Naive thymus-derived CD4-positive, alpha-beta T cell (primary cell): Measurements from ENCODE around the gene DTNB. TPM values are rescaled to one million over a fixed set of nuclear protein-coding genes. Genes with fewer than 3 reads are reported as not detected.

Experiments
- ATAC-seq: fragments of 150-1000 bp; cut with Tn5 transposase; 2 replicates; pipeline ENCODE4 v1.10.0; 2021; ENCODE audit warnings: mild to moderate bottlenecking, moderate library complexity
- CTCF ChIA-PET: fragments of 350-600 bp; sonication (Branson Sonifier 250); formaldehyde crosslinking; loops from one replicate; lab custom pipeline; 2021; ENCODE audit warnings: antibody characterized with exemption; lab: Charles Lee
- POLR2A ChIA-PET: fragments of 350-600 bp; sonication (Branson Sonifier 250); formaldehyde crosslinking; loops from one replicate; lab custom pipeline; 2021; ENCODE audit warnings: antibody characterized with exemption, inconsistent platforms; lab: Charles Lee
- DNase-seq, 9 donors: peaks; one replicate each; pipeline versions ENCODE4 v3.0.0 to v3.0.0-alpha.2; 2020 to 2022; ENCODE audit warnings: mixed read lengths in 1 of 9
- H3K27ac ChIP-seq: one replicate; pipeline ENCODE4 v1.7.0; 2013; ENCODE audit warnings: mild to moderate bottlenecking, low read depth, low read length, moderate library complexity
- H3K27me3 ChIP-seq, 2 donors: one replicate each; pipeline ENCODE4 v1.7.0; 2013; ENCODE audit warnings: low read length in 2 of 2, mild to moderate bottlenecking in 2 of 2, moderate library complexity in 2 of 2; ENCODE audit not compliant: control insufficient read depth in 2 of 2, insufficient read depth in 2 of 2
- H3K36me3 ChIP-seq, 3 experiments: 1 replicate in 2 of 3; 2 replicates in 1 of 3; pipeline ENCODE4 v1.7.0; 2013; ENCODE audit warnings: low read length in 3 of 3, mild to moderate bottlenecking in 3 of 3, moderate library complexity in 1 of 3; ENCODE audit not compliant: insufficient read depth in 3 of 3, control insufficient read depth in 2 of 3
- H3K4me1 ChIP-seq, 2 donors: one replicate each; pipeline ENCODE4 v1.7.0; 2013; ENCODE audit warnings: low read length in 2 of 2, mild to moderate bottlenecking in 2 of 2, moderate library complexity in 1 of 2; ENCODE audit not compliant: control insufficient read depth in 2 of 2, insufficient read depth in 2 of 2
- H3K4me3 ChIP-seq: 2 replicates; pipeline ENCODE4 v1.7.0; 2013; ENCODE audit warnings: mild to moderate bottlenecking, low read length
- H3K9me3 ChIP-seq, 3 experiments: 1 replicate in 2 of 3; 2 replicates in 1 of 3; pipeline ENCODE4 v1.7.0; 2013; ENCODE audit warnings: low read length in 3 of 3; ENCODE audit not compliant: control insufficient read depth in 2 of 3
- H3K27ac Mint-ChIP-seq, 9 donors: one replicate each; pipeline ENCODE4 v1.8.0; 2020 to 2022; ENCODE audit warnings: mixed read lengths in 9 of 9, mild to moderate bottlenecking in 8 of 9, moderate library complexity in 5 of 9, inconsistent platforms in 2 of 9
- H3K27me3 Mint-ChIP-seq, 5 donors: one replicate each; pipeline ENCODE4 v1.8.0; 2021 to 2022; ENCODE audit warnings: mixed read lengths in 5 of 5, mild to moderate bottlenecking in 1 of 5
- H3K36me3 Mint-ChIP-seq, 5 donors: one replicate each; pipeline ENCODE4 v1.8.0; 2020 to 2022; ENCODE audit warnings: mixed read lengths in 5 of 5, mild to moderate bottlenecking in 3 of 5, inconsistent platforms in 1 of 5
- H3K4me1 Mint-ChIP-seq, 7 donors: one replicate each; pipeline ENCODE4 v1.8.0; 2020 to 2022; ENCODE audit warnings: mixed read lengths in 7 of 7, mild to moderate bottlenecking in 3 of 7, inconsistent platforms in 1 of 7
- H3K4me3 Mint-ChIP-seq, 10 donors: one replicate each; pipeline ENCODE4 v1.8.0; 2020 to 2022; ENCODE audit warnings: mild to moderate bottlenecking in 10 of 10, mixed read lengths in 10 of 10, moderate library complexity in 6 of 10, inconsistent platforms in 2 of 10
- H3K9me3 Mint-ChIP-seq, 11 donors: one replicate each; pipeline ENCODE4 v1.8.0; 2020 to 2022; ENCODE audit warnings: mixed read lengths in 11 of 11, mild to moderate bottlenecking in 4 of 11, inconsistent platforms in 1 of 11, moderate library complexity in 1 of 11
- intact Hi-C, 2 donors: fragments of 100-400 bp; cut with micrococcal nuclease; formaldehyde crosslinking; loops; one replicate each; pipeline ENCODE4 v1.15.1; 2023
- polyA plus RNA-seq, 2 donors: library from polyadenylated mRNA; unstranded; fragments of 300-500 nt; fragmentation: Illumina TruSeq; gene quantifications; one replicate each; pipeline ENCODE4 v1.2.3, GENCODE V29; 2021
- total RNA-seq, 6 experiments: library from RNA in 5 of 6; stranded (reverse) in 5 of 6; gene quantifications; 1 replicate in 5 of 6; 2 replicates in 1 of 6; pipeline ENCODE4 v1.2.3 and lab custom pipeline; 2021 to 2026

The DTNB gene
- total and polyA plus RNA-seq, 7 experiments from 2014 or later = 17.0 to 56.2 (median 33.1) TPM

GRCh38 chr2:25699216-25699615, 25.8 kb upstream of the DTNB start:
- Histone ChIP-seq H3K36me3 (no peaks in the 10 kb centered on the region), H3K9me3 (no peaks in the 10 kb centered on the region), H3K4me1 (no peaks in the 10 kb centered on the region), H3K4me3 (no peak overlapping the region), H3K27ac (no peak overlapping the region), H3K27me3 (no peaks in the 10 kb centered on the region)
- intact Hi-C loops = no loop called here
- peaks cover 0 to 2% (median 0%) of the 10 kb centered on the region in 5 donors for H3K27me3 Mint-ChIP-seq
- no peaks in the 10 kb centered on the region for H3K36me3 Mint-ChIP-seq
- ChIA-PET CTCF (interaction anchor here (1.4 to 5.2 kb wide), 2 partner anchors 10 to 93 kb away, joined by 5 to 80 read pairs; no protein-coding TSS in a partner anchor), POLR2A (no interaction called here)
- H3K27ac Mint-ChIP-seq = no peak overlapping the region
- H3K9me3 Mint-ChIP-seq = no peaks in the 10 kb centered on the region
- H3K4me1 Mint-ChIP-seq = peaks cover 0 to 4% (median 4%) of the 10 kb centered on the region in 7 donors
- no peak overlapping the region for H3K4me3 Mint-ChIP-seq
- DNase-seq (no peak), ATAC-seq (no peak)

- intact Hi-C loops = no loop called here
- Mint-ChIP-seq H3K4me1 (peaks cover 0 to 4% (median 4%) of the 10 kb centered on the region in 7 donors), H3K9me3 (no peaks in the 10 kb centered on the region), H3K4me3 (no peak overlapping the region), H3K36me3 (no peaks in the 10 kb centered on the region), H3K27me3 (peaks cover 0 to 2% (median 0%) of the 10 kb centered on the region in 5 donors), H3K27ac (no peak overlapping the region)
- H3K27me3 ChIP-seq = no peaks in the 10 kb centered on the region
- POLR2A ChIA-PET = no interaction called here
- no peaks in the 10 kb centered on the region for H3K9me3 ChIP-seq
- CTCF ChIA-PET = interaction anchor here (5.2 kb wide), 1 partner anchor 93 kb away, joined by 80 read pairs; no protein-coding TSS in a partner anchor
- no peak overlapping the region for H3K27ac ChIP-seq
- no peaks in the 10 kb centered on the region for H3K36me3 ChIP-seq
- no peaks in the 10 kb centered on the region for H3K4me1 ChIP-seq
- ATAC-seq = no peak
- DNase-seq = no peak
- H3K4me3 ChIP-seq = no peak overlapping the region
Measured at GRCh38 chr2:25698752-25699151, 25.4 kb upstream of the DTNB start.

- ATAC-seq = no peak
- intact Hi-C loops = no loop called here
- no peak overlapping the region for H3K4me3 Mint-ChIP-seq
Measured at GRCh38 chr2:25697559-25698341, 24.4 kb upstream of the DTNB start.

GRCh38 chr2:25692737-25693445, 19.5 kb upstream of the DTNB start:
- ATAC-seq (no peak), DNase-seq (no peak)
- intact Hi-C loops = no loop called here
- no peaks in the 10 kb centered on the region for H3K27me3 ChIP-seq
- H3K4me3 ChIP-seq = no peak overlapping the region
- H3K9me3 ChIP-seq = no peaks in the 10 kb centered on the region
- ChIA-PET CTCF (interaction anchor here (0.7 kb wide), 1 partner anchor 280 kb away, joined by 8 read pairs; no protein-coding TSS in a partner anchor), POLR2A (no interaction called here)
- no peaks in the 10 kb centered on the region for H3K36me3 ChIP-seq
- H3K4me1 Mint-ChIP-seq = peaks cover 0 to 2% (median 0%) of the 10 kb centered on the region in 7 donors
- H3K36me3 Mint-ChIP-seq = no peaks in the 10 kb centered on the region
- no peaks in the 10 kb centered on the region for H3K4me1 ChIP-seq
- H3K9me3 Mint-ChIP-seq = peaks cover 0 to 2% (median 0%) of the 10 kb centered on the region in 11 donors
- H3K27ac Mint-ChIP-seq = no peak overlapping the region
- no peak overlapping the region for H3K4me3 Mint-ChIP-seq
- H3K27me3 Mint-ChIP-seq = peaks cover 0 to 8% (median 0%) of the 10 kb centered on the region in 5 donors
- no peak overlapping the region for H3K27ac ChIP-seq

More at GRCh38 chr2:25697559-25698341, 24.4 kb upstream of the DTNB start:
- no peak overlapping the region for H3K27ac Mint-ChIP-seq
- no peaks in the 10 kb centered on the region for H3K36me3 ChIP-seq
- peaks cover 0 to 2% (median 0%) of the 10 kb centered on the region in 11 donors for H3K9me3 Mint-ChIP-seq
- ChIA-PET CTCF (interaction anchor here (0.7 to 5.2 kb wide), 2 partner anchors 30 to 92 kb away, joined by 3 to 80 read pairs; no protein-coding TSS in a partner anchor), POLR2A (no interaction called here)
- no peak overlapping the region for H3K27ac ChIP-seq
- H3K36me3 Mint-ChIP-seq = no peaks in the 10 kb centered on the region
- no peak overlapping the region for H3K4me3 ChIP-seq
- H3K9me3 ChIP-seq = no peaks in the 10 kb centered on the region
- H3K4me1 ChIP-seq = no peaks in the 10 kb centered on the region
- peaks cover 0 to 2% (median 0%) of the 10 kb centered on the region in 5 donors for H3K27me3 Mint-ChIP-seq
- H3K4me1 Mint-ChIP-seq = peaks cover 0 to 5% (median 4%) of the 10 kb centered on the region in 7 donors
- DNase-seq = no peak
- no peaks in the 10 kb centered on the region for H3K27me3 ChIP-seq

- Mint-ChIP-seq H3K27me3 (peaks cover 0 to 8% (median 0%) of the 10 kb centered on the region in 5 donors), H3K27ac (no peak overlapping the region), H3K4me3 (no peak overlapping the region), H3K4me1 (peaks cover 0 to 2% (median 0%) of the 10 kb centered on the region in 7 donors), H3K9me3 (peaks cover 0 to 2% (median 0%) of the 10 kb centered on the region in 11 donors), H3K36me3 (no peaks in the 10 kb centered on the region)
- Histone ChIP-seq H3K36me3 (no peaks in the 10 kb centered on the region), H3K4me3 (no peak overlapping the region), H3K27ac (no peak overlapping the region), H3K9me3 (no peaks in the 10 kb centered on the region), H3K4me1 (no peaks in the 10 kb centered on the region), H3K27me3 (no peaks in the 10 kb centered on the region)
- intact Hi-C loops = no loop called here
- ATAC-seq (no peak), DNase-seq (no peak)
- ChIA-PET POLR2A (no interaction called here), CTCF (interaction anchor here (0.7 to 2.0 kb wide), 2 partner anchors 8 to 280 kb away, joined by 8 read pairs; no protein-coding TSS in a partner anchor)
Measured at GRCh38 chr2:25692143-25692542, 18.8 kb upstream of the DTNB start.

GRCh38 chr2:25690058-25690457, 16.7 kb upstream of the DTNB start:
- Mint-ChIP-seq H3K27ac (no peak overlapping the region), H3K9me3 (peaks cover 0 to 2% (median 0%) of the 10 kb centered on the region in 11 donors), H3K27me3 (peaks cover 0 to 7% (median 0%) of the 10 kb centered on the region in 5 donors), H3K4me3 (no peak overlapping the region), H3K4me1 (peaks cover 0 to 2% (median 0%) of the 10 kb centered on the region in 7 donors), H3K36me3 (no peaks in the 10 kb centered on the region)
- ATAC-seq (no peak), DNase-seq (no peak)
- intact Hi-C loops = no loop called here
- ChIA-PET POLR2A (interaction anchor here (0.5 kb wide), 1 partner anchor 429 kb away, joined by 3 read pairs; no protein-coding TSS in a partner anchor), CTCF (no interaction called here)
- Histone ChIP-seq H3K27ac (no peak overlapping the region), H3K9me3 (no peaks in the 10 kb centered on the region), H3K4me3 (no peak overlapping the region), H3K36me3 (no peaks in the 10 kb centered on the region), H3K4me1 (no peaks in the 10 kb centered on the region), H3K27me3 (no peaks in the 10 kb centered on the region)
